ENCODE data around the gene HMGCR.

GRCh38 chr5:75310212-75310611 is 26.8 kb upstream of the HMGCR start:
- TF ChIP-seq POLR2A (IDR thresholded peaks at IDR 0.05) = no peak
- TF ChIP-seq CTCF (IDR thresholded peaks at IDR 0.05) = no peak
